Mononuclear cell (primary cell): ENCODE data around the gene HMGCS1. TPM values are rescaled to one million over a fixed set of nuclear protein-coding genes. Genes with fewer than 3 reads are reported as not detected.
"Not testable (repeated sequence)": the region's sequence is repeated elsewhere in the genome, so short reads cannot be mapped to it uniquely, and the experiment has no call there.

Source experiments
- H3K27me3 ChIP-seq: 2 replicates; pipeline ENCODE4 v1.6.0; 2011; ENCODE audit warnings: low read length, control low read depth; ENCODE audit not compliant: insufficient read depth
- H3K4me1 ChIP-seq: 2 replicates; pipeline ENCODE4 v1.5.1; 2011; ENCODE audit warnings: mild to moderate bottlenecking, low read length, control low read depth; ENCODE audit not compliant: insufficient read depth
- H3K4me3 ChIP-seq: 2 replicates; pipeline ENCODE4 v1.5.1; 2011; ENCODE audit warnings: mild to moderate bottlenecking, low read length, moderate library complexity
- H3K9me3 ChIP-seq: 2 replicates; pipeline ENCODE4 v1.5.1; 2011; ENCODE audit warnings: low read depth, mild to moderate bottlenecking, control low read depth, low read length
- total RNA-seq: library from RNA; depleted of rRNA; stranded (reverse); fragments of >200 nt; gene quantifications from one replicate; pipeline ENCODE4 v1.2.3, GENCODE V29; 2012

The HMGCS1 gene
- total RNA-seq, 1 donor: 53.0 TPM

- Histone ChIP-seq H3K4me1 (no peaks in the 10 kb centered on the region), H3K9me3 (no peaks in the 10 kb centered on the region), H3K27me3 (peaks cover 5% of the 10 kb centered on the region), H3K4me3 (no peak overlapping the region)
Measured at GRCh38 chr5:43270645-43271044, 42.6 kb downstream of the HMGCS1 start.

GRCh38 chr5:43268188-43268820 lies 44.9 kb downstream of the HMGCS1 start:
- H3K9me3 ChIP-seq: no peaks in the 10 kb centered on the region
- no peak overlapping the region for H3K4me3 ChIP-seq
- H3K27me3 ChIP-seq: peaks cover 5% of the 10 kb centered on the region
- H3K4me1 ChIP-seq: no peaks in the 10 kb centered on the region

GRCh38 chr5:43262269-43262668 lies 50.9 kb downstream of the HMGCS1 start:
- H3K27me3 ChIP-seq, H3K4me3 ChIP-seq, H3K4me1 ChIP-seq, H3K9me3 ChIP-seq: not testable (repeated sequence)

GRCh38 chr5:43258116-43258515 lies 55.1 kb downstream of the HMGCS1 start:
- Histone ChIP-seq H3K4me3 (no peak overlapping the region), H3K27me3 (no peaks in the 10 kb centered on the region), H3K9me3 (no peaks in the 10 kb centered on the region), H3K4me1 (no peaks in the 10 kb centered on the region)

GRCh38 chr5:43256261-43256966 lies 56.8 kb downstream of the HMGCS1 start:
- no peak overlapping the region for H3K4me3 ChIP-seq
- H3K27me3 ChIP-seq: no peaks in the 10 kb centered on the region
- H3K9me3 ChIP-seq: no peaks in the 10 kb centered on the region
- no peaks in the 10 kb centered on the region for H3K4me1 ChIP-seq

GRCh38 chr5:43255704-43256103 lies 57.5 kb downstream of the HMGCS1 start:
- Histone ChIP-seq H3K27me3 (no peaks in the 10 kb centered on the region), H3K9me3 (no peaks in the 10 kb centered on the region), H3K4me3 (no peak overlapping the region), H3K4me1 (no peaks in the 10 kb centered on the region)

- H3K4me3 ChIP-seq: no peak overlapping the region
- H3K27me3 ChIP-seq: no peaks in the 10 kb centered on the region
- H3K9me3 ChIP-seq: no peaks in the 10 kb centered on the region
- H3K4me1 ChIP-seq: no peaks in the 10 kb centered on the region
Measured at GRCh38 chr5:43251754-43252153, 61.5 kb downstream of the HMGCS1 start.

GRCh38 chr5:43245724-43246385 lies 67.4 kb downstream of the HMGCS1 start:
- Histone ChIP-seq H3K4me1 (no peaks in the 10 kb centered on the region), H3K27me3 (peaks cover 2% of the 10 kb centered on the region), H3K4me3 (no peak overlapping the region), H3K9me3 (no peaks in the 10 kb centered on the region)

- no peak overlapping the region for H3K4me3 ChIP-seq
- H3K27me3 ChIP-seq: peaks cover 2% of the 10 kb centered on the region
- no peaks in the 10 kb centered on the region for H3K9me3 ChIP-seq
- H3K4me1 ChIP-seq: no peaks in the 10 kb centered on the region
Measured at GRCh38 chr5:43244823-43245565, 68.2 kb downstream of the HMGCS1 start.

GRCh38 chr5:43243270-43243669 lies 69.9 kb downstream of the HMGCS1 start:
- peaks cover 2% of the 10 kb centered on the region for H3K27me3 ChIP-seq
- H3K9me3 ChIP-seq: no peaks in the 10 kb centered on the region
- no peaks in the 10 kb centered on the region for H3K4me1 ChIP-seq
- H3K4me3 ChIP-seq: no peak overlapping the region

- no peaks in the 10 kb centered on the region for H3K9me3 ChIP-seq
- H3K4me3 ChIP-seq: no peak overlapping the region
- H3K27me3 ChIP-seq: peaks cover 2% of the 10 kb centered on the region
- H3K4me1 ChIP-seq: no peaks in the 10 kb centered on the region
Measured at GRCh38 chr5:43242196-43242595, 71.0 kb downstream of the HMGCS1 start.

Other genes starting within 250 kb of the HMGCS1 start
- 71.7 TPM for gene ZNF131, start 192.5 kb downstream of the HMGCS1 start, total RNA-seq
- 0.21 TPM for gene NIM1K, start 121.2 kb downstream of the HMGCS1 start, total RNA-seq
- 8.8 TPM for gene CCL28, start 99.0 kb upstream of the HMGCS1 start, total RNA-seq
- gene TMEM267, start 170.5 kb upstream of the HMGCS1 start, total RNA-seq: 11.5 TPM
- 1.9 TPM for gene C5orf34, start 201.7 kb upstream of the HMGCS1 start, total RNA-seq
- 65.0 TPM for gene PAIP1, start 243.7 kb upstream of the HMGCS1 start, total RNA-seq